ENCODE measurements around the gene MYO5A. TPM values are rescaled to one million over a fixed set of nuclear protein-coding genes. Genes with fewer than 3 reads are reported as not detected.

MYO5A gene
- polyA plus RNA-seq, 1 donor (not counting 4 experiments of a cell fraction or from before 2014, with no cell fraction given) = 53.8 TPM

DNA sequence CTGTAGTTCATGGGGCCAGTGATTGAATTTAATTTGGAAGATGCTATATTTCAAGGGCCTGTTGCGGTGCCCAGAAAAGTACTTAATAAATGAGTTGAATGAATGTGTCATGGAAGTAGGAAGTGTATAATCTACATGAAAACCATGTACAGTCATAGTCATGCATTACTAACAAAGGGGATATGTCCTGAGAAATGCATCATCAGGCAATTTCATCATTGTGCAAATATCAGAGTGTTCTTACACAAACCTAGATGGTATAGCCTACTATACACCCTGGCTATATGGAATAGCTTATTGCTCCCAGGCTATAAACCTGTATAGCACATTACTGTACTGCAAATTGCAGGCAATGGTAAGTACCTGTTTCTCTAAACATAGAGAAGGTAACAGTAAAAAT is 222.4 kb downstream of the MYO5A start:
- FAIRE-seq = peak; percentile 9

GRCh38 chr15:52303093-52303772 is 225.4 kb downstream of the MYO5A start:
- Histone ChIP-seq H3K27me3 (ENCODE audit: control insufficient read depth, extremely low read depth, insufficient read depth, low read length) (no peaks in the 10 kb centered on the region), H3K36me3 (ENCODE audit: control insufficient read depth in 2 of 2, extremely low read depth in 1 of 2, insufficient read depth in 2 of 2, low read length in 2 of 2) (no peaks in the 10 kb centered on the region), H3K4me1 (ENCODE audit: control insufficient read depth, extremely low read depth, insufficient read depth, low read length) (peaks cover 3% of the 10 kb centered on the region), H3K9ac (ENCODE audit: control insufficient read depth, extremely low read depth, insufficient read depth, low read length) (no peak overlapping the region), H3K4me3 (ENCODE audit: control insufficient read depth in 2 of 3, extremely low read depth in 1 of 3, insufficient read depth in 2 of 3, low read depth in 1 of 3, low read length in 3 of 3) (no peak overlapping the region), H4K20me1 (ENCODE audit: control insufficient read depth, extremely low read depth, insufficient read depth, low read length) (no peaks in the 10 kb centered on the region), H3K79me2 (ENCODE audit: control insufficient read depth, insufficient read depth, low read length) (no peaks in the 10 kb centered on the region), H2AFZ (ENCODE audit: control insufficient read depth, low read length) (no peak overlapping the region), H3K9me1 (ENCODE audit: control insufficient read depth, extremely low read depth, insufficient read depth, low read length) (no peaks in the 10 kb centered on the region), H3K4me2 (ENCODE audit: control insufficient read depth, extremely low read depth, insufficient read depth, low read depth, low read length) (no peak overlapping the region), H3K9me3 (ENCODE audit: control insufficient read depth, low read depth, low read length) (no peaks in the 10 kb centered on the region), H3K27ac (ENCODE audit: control insufficient read depth, insufficient read depth, low read length) (no peak overlapping the region)
- no peak for TF ChIP-seq EZH2 (IDR thresholded peaks at IDR 0.05; ENCODE audit: low read length)
- TF ChIP-seq, protein P1, sequence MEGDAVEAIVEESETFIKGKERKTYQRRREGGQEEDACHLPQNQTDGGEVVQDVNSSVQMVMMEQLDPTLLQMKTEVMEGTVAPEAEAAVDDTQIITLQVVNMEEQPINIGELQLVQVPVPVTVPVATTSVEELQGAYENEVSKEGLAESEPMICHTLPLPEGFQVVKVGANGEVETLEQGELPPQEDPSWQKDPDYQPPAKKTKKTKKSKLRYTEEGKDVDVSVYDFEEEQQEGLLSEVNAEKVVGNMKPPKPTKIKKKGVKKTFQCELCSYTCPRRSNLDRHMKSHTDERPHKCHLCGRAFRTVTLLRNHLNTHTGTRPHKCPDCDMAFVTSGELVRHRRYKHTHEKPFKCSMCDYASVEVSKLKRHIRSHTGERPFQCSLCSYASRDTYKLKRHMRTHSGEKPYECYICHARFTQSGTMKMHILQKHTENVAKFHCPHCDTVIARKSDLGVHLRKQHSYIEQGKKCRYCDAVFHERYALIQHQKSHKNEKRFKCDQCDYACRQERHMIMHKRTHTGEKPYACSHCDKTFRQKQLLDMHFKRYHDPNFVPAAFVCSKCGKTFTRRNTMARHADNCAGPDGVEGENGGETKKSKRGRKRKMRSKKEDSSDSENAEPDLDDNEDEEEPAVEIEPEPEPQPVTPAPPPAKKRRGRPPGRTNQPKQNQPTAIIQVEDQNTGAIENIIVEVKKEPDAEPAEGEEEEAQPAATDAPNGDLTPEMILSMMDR (optimal IDR thresholded peaks at IDR 0.05 in 1 of 3, IDR thresholded peaks at IDR 0.05 in 1 of 3, conservative IDR thresholded peaks at IDR 0.05 in 1 of 3; ENCODE audit: extremely low read depth in 1 of 3, insufficient read depth in 2 of 3, low read length in 3 of 3) = no peak
- dilution Hi-C loops (cut with MboI; ENCODE audit: extremely low pct_ligation_motif_present, low sequenced_read_pairs) = no loop called here
- FAIRE-seq = no peak
- no peak for DNase-seq (ENCODE audit: low read depth, low spot score)

More for the DNA sequence above, 222.4 kb downstream of the MYO5A start:
- Histone ChIP-seq H2AFZ (ENCODE audit: control insufficient read depth, low read length) (no peak overlapping the region), H3K9me1 (ENCODE audit: control insufficient read depth, extremely low read depth, insufficient read depth, low read length) (no peaks in the 10 kb centered on the region), H3K4me2 (ENCODE audit: control insufficient read depth, extremely low read depth, insufficient read depth, low read depth, low read length) (no peak overlapping the region), H3K27ac (ENCODE audit: control insufficient read depth, insufficient read depth, low read length) (no peak overlapping the region), H3K9me3 (ENCODE audit: control insufficient read depth, low read depth, low read length) (no peaks in the 10 kb centered on the region), H3K4me3 (ENCODE audit: control insufficient read depth in 2 of 3, extremely low read depth in 1 of 3, insufficient read depth in 2 of 3, low read depth in 1 of 3, low read length in 3 of 3) (no peak overlapping the region), H3K36me3 (ENCODE audit: control insufficient read depth in 2 of 2, extremely low read depth in 1 of 2, insufficient read depth in 2 of 2, low read length in 2 of 2) (peaks cover 0 to 14% of the 10 kb centered on the region in 2 experiments), H3K79me2 (ENCODE audit: control insufficient read depth, insufficient read depth, low read length) (no peaks in the 10 kb centered on the region), H3K4me1 (ENCODE audit: control insufficient read depth, extremely low read depth, insufficient read depth, low read length) (peaks cover 3% of the 10 kb centered on the region), H3K9ac (ENCODE audit: control insufficient read depth, extremely low read depth, insufficient read depth, low read length) (no peak overlapping the region), H3K27me3 (ENCODE audit: control insufficient read depth, extremely low read depth, insufficient read depth, low read length) (no peaks in the 10 kb centered on the region), H4K20me1 (ENCODE audit: control insufficient read depth, extremely low read depth, insufficient read depth, low read length) (no peaks in the 10 kb centered on the region)
- dilution Hi-C loops (cut with MboI; ENCODE audit: extremely low pct_ligation_motif_present, low sequenced_read_pairs) = no loop called here
- DNase-seq (ENCODE audit: low read depth, low spot score) = peak; percentile 26
- TF ChIP-seq, protein P1 (optimal IDR thresholded peaks at IDR 0.05 in 1 of 3, IDR thresholded peaks at IDR 0.05 in 1 of 3, conservative IDR thresholded peaks at IDR 0.05 in 1 of 3; ENCODE audit: extremely low read depth in 1 of 3, insufficient read depth in 2 of 3, low read length in 3 of 3) = no peak
- TF ChIP-seq EZH2 (IDR thresholded peaks at IDR 0.05; ENCODE audit: low read length) = no peak
